CD4-positive, alpha-beta T cell (primary cell): ENCODE measurements around the gene MFAP5. TPM values are rescaled to one million over a fixed set of nuclear protein-coding genes. Genes with fewer than 3 reads are reported as not detected.

Experiments used
- ATAC-seq: fragments of 200-7000 bp; cut with Tn5 transposase; one replicate; pipeline ENCODE4 v1.10.0; 2022; ENCODE audit warnings: mild to moderate bottlenecking; ENCODE audit not compliant: poor library complexity
- CTCF ChIA-PET: fragments of 350-600 bp; sonication (Branson Sonifier 250); formaldehyde crosslinking; loops from one replicate; lab custom pipeline; 2021; ENCODE audit warnings: antibody characterized with exemption, inconsistent platforms; lab: Charles Lee
- POLR2A ChIA-PET: fragments of 350-600 bp; sonication (Branson Sonifier 250); formaldehyde crosslinking; loops from one replicate; lab custom pipeline; 2021; ENCODE audit warnings: antibody characterized with exemption, inconsistent platforms; lab: Charles Lee
- DNase-seq, 14 experiments: peaks; one replicate each; pipeline ENCODE4 v3.0.0-alpha.2; 2013 to 2020; ENCODE audit warnings: mixed read lengths in 2 of 14
- H3K27ac ChIP-seq, 2 donors: one replicate each; pipeline versions ENCODE4 v1.5.1 to v1.7.0; 2013; ENCODE audit warnings: low read length in 2 of 2, low read depth in 1 of 2, mild to moderate bottlenecking in 1 of 2
- H3K27me3 ChIP-seq, 2 experiments: 1 replicate in 1 of 2; 2 replicates in 1 of 2; pipeline versions ENCODE4 v1.6.1 to v1.7.0; 2013; ENCODE audit warnings: low read length in 2 of 2, control low read depth in 1 of 2, mild to moderate bottlenecking in 1 of 2, moderate library complexity in 1 of 2; ENCODE audit not compliant: insufficient read depth in 2 of 2, control insufficient read depth in 1 of 2
- H3K36me3 ChIP-seq: one replicate; pipeline ENCODE4 v1.6.1; 2013; ENCODE audit warnings: low read length, control low read depth; ENCODE audit not compliant: insufficient read depth
- H3K4me1 ChIP-seq: one replicate; pipeline ENCODE4 v1.6.1; 2013; ENCODE audit warnings: low read length, control low read depth; ENCODE audit not compliant: insufficient read depth
- H3K4me3 ChIP-seq: one replicate; pipeline ENCODE4 v1.5.1; 2013; ENCODE audit warnings: mild to moderate bottlenecking, low read length, moderate library complexity
- H3K9me3 ChIP-seq, 2 experiments: 1 replicate in 1 of 2; 2 replicates in 1 of 2; pipeline versions ENCODE4 v1.6.1 to v1.7.0; 2013; ENCODE audit warnings: low read length in 2 of 2, mild to moderate bottlenecking in 2 of 2, control low read depth in 1 of 2, moderate library complexity in 1 of 2; ENCODE audit not compliant: control insufficient read depth in 1 of 2, insufficient read depth in 1 of 2
- H3K27ac Mint-ChIP-seq: one replicate; pipeline ENCODE4 v1.8.0; 2020; ENCODE audit warnings: mixed read lengths
- H3K27me3 Mint-ChIP-seq: one replicate; pipeline ENCODE4 v1.8.0; 2021; ENCODE audit warnings: mixed read lengths
- H3K36me3 Mint-ChIP-seq: one replicate; pipeline ENCODE4 v1.8.0; 2021; ENCODE audit warnings: low read depth, mixed read lengths
- H3K4me1 Mint-ChIP-seq: one replicate; pipeline ENCODE4 v1.8.0; 2021; ENCODE audit warnings: low read depth, mixed read lengths
- H3K4me3 Mint-ChIP-seq: one replicate; pipeline ENCODE4 v1.8.0; 2020; ENCODE audit warnings: mild to moderate bottlenecking, mixed read lengths
- H3K9me3 Mint-ChIP-seq: one replicate; pipeline ENCODE4 v1.8.0; 2020; ENCODE audit warnings: mixed read lengths
- CTCF ChIP-seq: fragments of 200-600 bp; IDR thresholded peaks from one replicate; pipeline ENCODE4 v1.8.0; 2022; ENCODE audit warnings: antibody characterized with exemption, mild to moderate bottlenecking
- intact Hi-C, 2 experiments: fragments of 100-400 bp; cut with DNase I in 1 of 2; cut with micrococcal nuclease in 1 of 2; formaldehyde crosslinking; loops; one replicate each; pipeline versions ENCODE4 v1.15.1 to v1.9.0; 2023 to 2025; cut with DNase I, micrococcal nuclease
- polyA plus RNA-seq, 2 donors: library from polyadenylated mRNA; unstranded; fragments of 120-200 nt; gene quantifications; one replicate each; pipeline ENCODE4 v1.2.1, GENCODE V29; 2013
- total RNA-seq, 174 experiments: library from RNA in 2 of 174; stranded (reverse) in 2 of 174; gene quantifications; one replicate each; pipeline ENCODE4 v1.2.3 and lab custom pipeline; 2021 to 2026

The MFAP5 gene, protein sequence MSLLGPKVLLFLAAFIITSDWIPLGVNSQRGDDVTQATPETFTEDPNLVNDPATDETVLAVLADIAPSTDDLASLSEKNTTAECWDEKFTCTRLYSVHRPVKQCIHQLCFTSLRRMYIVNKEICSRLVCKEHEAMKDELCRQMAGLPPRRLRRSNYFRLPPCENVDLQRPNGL
- total RNA-seq: not detected
- polyA plus RNA-seq (2013, experiment 1 of 2): not detected
- polyA plus RNA-seq (2013, experiment 2 of 2): 3.4 TPM
- total RNA-seq (lab: John Stamatoyannopoulos, UW): 0 to 0.15 (median 0) reads per million in 172 experiments

DNA sequence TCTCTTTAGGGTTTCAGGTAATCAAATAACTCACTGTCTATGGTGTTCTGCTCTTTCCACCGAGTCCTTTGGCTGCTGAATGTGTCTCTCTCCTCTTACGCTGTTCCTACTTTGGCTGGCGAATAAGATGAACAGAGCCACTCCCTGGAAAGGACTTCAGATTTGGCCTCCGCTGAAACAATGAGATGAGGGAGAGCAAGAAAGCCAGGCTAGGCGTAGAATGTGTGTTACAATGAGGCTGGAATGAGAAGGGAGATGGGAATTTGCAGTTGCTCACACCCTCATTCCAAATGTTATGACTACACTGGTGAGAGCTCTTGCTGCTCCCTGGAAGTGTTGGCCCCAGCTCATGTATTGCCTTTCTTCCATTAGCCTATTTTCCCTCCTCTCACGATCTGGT, at the start of gene MFAP5:
Gene MFAP5, minus strand, starts transcription at position 234 of the 400 bp plus-strand sequence. CDS start 722 bp downstream, outside the sequence.
- peaks cover 0 to 2% of the 10 kb centered on the region in 2 experiments for H3K9me3 ChIP-seq
- no peak for TF ChIP-seq CTCF
- peaks cover 5% of the 10 kb centered on the region for H3K27me3 Mint-ChIP-seq
- no peak for ATAC-seq
- H3K27ac ChIP-seq: no peak within 1 kb of the TSS
- no peaks in the 10 kb centered on the region for H3K36me3 ChIP-seq
- H3K9me3 Mint-ChIP-seq: no peaks in the 10 kb centered on the region
- H3K4me3 ChIP-seq: no peak within 1 kb of the TSS
- H3K27ac Mint-ChIP-seq: no peak within 1 kb of the TSS
- CTCF ChIA-PET: no interaction called here
- POLR2A ChIA-PET: no interaction called here
- H3K4me1 ChIP-seq: no peaks in the 10 kb centered on the region
- DNase-seq: no peak
- H3K36me3 Mint-ChIP-seq: no peaks in the 10 kb centered on the region
- no peaks in the 10 kb centered on the region for H3K27me3 ChIP-seq
- intact Hi-C loops: no loop called here
- no peaks in the 10 kb centered on the region for H3K4me1 Mint-ChIP-seq
- no peak within 1 kb of the TSS for H3K4me3 Mint-ChIP-seq

DNA sequence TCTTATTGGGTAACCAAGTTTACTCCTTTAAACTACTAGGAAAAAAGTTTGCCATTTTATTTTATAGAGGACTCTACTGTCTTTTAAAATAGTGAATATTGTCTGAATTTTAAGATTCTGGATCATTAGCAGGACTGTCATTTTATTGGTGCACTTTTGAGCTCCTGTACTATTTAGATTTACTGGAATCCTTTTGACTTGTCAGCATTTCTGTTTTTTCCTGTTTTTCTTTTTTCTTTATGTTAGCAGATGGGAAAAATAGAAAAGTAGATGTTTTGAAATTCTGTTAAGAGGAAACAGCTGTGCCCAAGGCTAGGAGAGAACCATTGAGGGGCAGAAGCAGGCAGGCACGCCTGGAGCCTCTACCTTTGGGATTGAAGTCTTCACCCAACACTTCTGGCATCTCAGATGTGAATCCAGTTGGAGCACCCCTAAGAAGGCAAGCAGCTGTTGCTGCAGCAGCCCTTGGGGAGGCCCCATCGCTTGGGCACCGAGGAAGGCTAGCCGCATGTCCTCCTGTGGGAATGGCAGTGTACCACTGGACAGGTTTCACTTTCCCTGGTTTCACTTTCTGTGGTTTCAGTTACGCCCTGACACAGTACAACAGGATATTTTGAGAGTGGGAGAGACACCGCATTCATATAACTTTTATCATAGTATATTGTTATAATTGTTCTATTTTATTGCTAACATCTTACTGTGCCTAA, 46.7 kb upstream of the MFAP5 start:
- no peaks in the 10 kb centered on the region for H3K27me3 ChIP-seq
- ATAC-seq: no peak
- Mint-ChIP-seq H3K9me3 (no peaks in the 10 kb centered on the region), H3K36me3 (peaks cover 4% of the 10 kb centered on the region), H3K4me1 (peaks cover 15% of the 10 kb centered on the region), H3K27me3 (no peaks in the 10 kb centered on the region), H3K4me3 (no peak overlapping the region), H3K27ac (no peak overlapping the region)
- peak in 2 of 14 experiments; percentile 19 to 21 for DNase-seq
- H3K4me1 ChIP-seq: peaks cover 5% of the 10 kb centered on the region
- H3K4me3 ChIP-seq: no peak overlapping the region
- H3K36me3 ChIP-seq: peaks cover 4% of the 10 kb centered on the region
- H3K9me3 ChIP-seq: no peaks in the 10 kb centered on the region
- intact Hi-C loops: no loop called here
- ChIA-PET CTCF (no interaction called here), POLR2A (interaction anchor here (1.3 kb wide), 1 partner anchor 12 kb away, joined by 3 read pairs; no protein-coding TSS in a partner anchor)
- no peak for TF ChIP-seq CTCF
- no peak overlapping the region for H3K27ac ChIP-seq

DNA sequence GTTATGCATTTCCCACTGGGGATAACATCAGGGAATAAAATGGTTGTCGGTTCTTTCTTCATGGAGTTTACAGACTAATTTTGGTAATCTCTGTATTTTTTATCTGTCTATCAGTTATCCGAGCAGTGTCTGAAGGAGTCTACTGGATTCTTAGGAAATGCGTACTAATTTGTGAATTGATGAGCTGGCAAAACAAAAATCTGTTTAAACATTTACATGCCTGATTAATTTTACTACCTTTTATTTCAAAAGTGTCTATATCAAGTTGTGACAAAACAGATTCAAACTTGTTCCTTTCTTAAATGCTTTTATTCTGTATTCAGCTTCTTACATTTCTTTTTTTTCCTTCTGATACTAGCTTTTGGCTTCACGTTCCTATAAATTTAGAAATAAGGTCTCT, 39.5 kb upstream of the MFAP5 start:
- DNase-seq: no peak
- Histone ChIP-seq H3K9me3 (no peaks in the 10 kb centered on the region), H3K4me1 (peaks cover 9% of the 10 kb centered on the region), H3K27ac (no peak overlapping the region), H3K36me3 (no peaks in the 10 kb centered on the region), H3K4me3 (no peak overlapping the region), H3K27me3 (no peaks in the 10 kb centered on the region)
- no peaks in the 10 kb centered on the region for H3K27me3 Mint-ChIP-seq
- no peaks in the 10 kb centered on the region for H3K9me3 Mint-ChIP-seq
- H3K27ac Mint-ChIP-seq: no peak overlapping the region
- no peak for ATAC-seq
- CTCF ChIA-PET: no interaction called here
- POLR2A ChIA-PET: interaction anchor here (0.6 kb wide), 1 partner anchor 14 kb away, joined by 3 read pairs; no protein-coding TSS in a partner anchor
- H3K4me1 Mint-ChIP-seq: peaks cover 26% of the 10 kb centered on the region
- no peak for TF ChIP-seq CTCF
- H3K4me3 Mint-ChIP-seq: no peak overlapping the region
- peaks cover 10% of the 10 kb centered on the region for H3K36me3 Mint-ChIP-seq
- intact Hi-C loops: no loop called here
